ENCODE results near the gene SH2B2. TPM values are rescaled to one million over a fixed set of nuclear protein-coding genes. Genes with fewer than 3 reads are reported as not detected.

Gene SH2B2
- total RNA-seq, 2 experiments from 2014 or later: 0.77 to 0.95 TPM

DNA sequence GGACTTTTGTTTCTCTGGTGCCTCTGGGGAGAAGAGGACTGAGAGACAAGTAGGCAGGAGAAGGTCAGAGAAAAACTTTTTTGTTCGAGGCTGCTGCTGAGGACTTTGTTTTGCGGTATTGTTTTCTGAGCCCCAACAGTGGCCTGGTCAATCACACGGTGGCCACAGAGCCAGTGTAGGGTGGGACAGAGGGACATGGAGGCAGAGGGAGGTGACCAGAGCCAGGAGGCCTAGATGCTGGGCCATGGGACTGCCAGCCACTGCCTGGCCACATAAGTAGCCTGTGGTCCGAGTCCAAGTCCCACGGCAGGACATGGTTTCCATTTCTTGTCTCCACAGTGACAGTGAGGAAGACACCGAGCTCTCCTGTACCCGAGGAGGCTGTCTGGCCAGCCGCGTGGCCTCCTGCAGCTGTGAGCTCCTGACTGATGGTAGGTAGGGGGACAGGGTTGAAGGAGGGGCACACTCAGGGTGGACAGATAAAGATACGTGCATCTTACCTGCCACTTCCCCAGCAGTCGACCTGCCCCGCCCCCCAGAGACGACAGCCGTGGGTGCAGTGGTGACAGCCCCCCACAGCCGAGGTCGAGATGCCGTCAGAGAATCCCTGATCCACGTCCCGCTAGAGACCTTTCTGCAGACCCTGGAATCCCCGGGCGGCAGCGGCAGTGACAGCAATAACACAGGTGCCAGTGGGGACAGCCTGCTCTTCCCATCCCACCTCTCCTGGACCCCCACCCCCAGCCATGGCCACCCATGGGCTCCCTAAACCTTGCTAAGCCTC lies 27.5 kb downstream of the SH2B2 start:
- ATAC-seq (ENCODE audit: poor library complexity) (no peak), DNase-seq (no peak)
- no peaks in the 10 kb centered on the region for H3K36me3 ChIP-seq (ENCODE audit: insufficient read depth, low read length)
- TF ChIP-seq, protein P1, sequence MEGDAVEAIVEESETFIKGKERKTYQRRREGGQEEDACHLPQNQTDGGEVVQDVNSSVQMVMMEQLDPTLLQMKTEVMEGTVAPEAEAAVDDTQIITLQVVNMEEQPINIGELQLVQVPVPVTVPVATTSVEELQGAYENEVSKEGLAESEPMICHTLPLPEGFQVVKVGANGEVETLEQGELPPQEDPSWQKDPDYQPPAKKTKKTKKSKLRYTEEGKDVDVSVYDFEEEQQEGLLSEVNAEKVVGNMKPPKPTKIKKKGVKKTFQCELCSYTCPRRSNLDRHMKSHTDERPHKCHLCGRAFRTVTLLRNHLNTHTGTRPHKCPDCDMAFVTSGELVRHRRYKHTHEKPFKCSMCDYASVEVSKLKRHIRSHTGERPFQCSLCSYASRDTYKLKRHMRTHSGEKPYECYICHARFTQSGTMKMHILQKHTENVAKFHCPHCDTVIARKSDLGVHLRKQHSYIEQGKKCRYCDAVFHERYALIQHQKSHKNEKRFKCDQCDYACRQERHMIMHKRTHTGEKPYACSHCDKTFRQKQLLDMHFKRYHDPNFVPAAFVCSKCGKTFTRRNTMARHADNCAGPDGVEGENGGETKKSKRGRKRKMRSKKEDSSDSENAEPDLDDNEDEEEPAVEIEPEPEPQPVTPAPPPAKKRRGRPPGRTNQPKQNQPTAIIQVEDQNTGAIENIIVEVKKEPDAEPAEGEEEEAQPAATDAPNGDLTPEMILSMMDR (IDR thresholded peaks at IDR 0.05): no peak
- ChIA-PET POLR2A (no interaction called here), CTCF (no interaction called here)
- Mint-ChIP-seq H3K4me3 (no peak overlapping the region), H3K36me3 (ENCODE audit: low read depth) (no peaks in the 10 kb centered on the region), H3K27me3 (no peaks in the 10 kb centered on the region), H3K9me3 (no peaks in the 10 kb centered on the region), H3K27ac (no peak overlapping the region), H3K4me1 (ENCODE audit: low read depth) (no peaks in the 10 kb centered on the region)
- H3K27ac ChIP-seq (ENCODE audit: low read depth in 1 of 2, low read length in 2 of 2): no peak overlapping the region
- H3K4me3 ChIP-seq (ENCODE audit: low read length): no peak overlapping the region
- H3K9me3 ChIP-seq (ENCODE audit: control insufficient read depth in 1 of 2, insufficient read depth in 1 of 2, low read length in 2 of 2): no peaks in the 10 kb centered on the region
- intact Hi-C loops (cut with DNase I, micrococcal nuclease): no loop called here
- H3K27me3 ChIP-seq (ENCODE audit: control insufficient read depth in 1 of 2, insufficient read depth in 2 of 2, low read length in 2 of 2): no peaks in the 10 kb centered on the region
- no peaks in the 10 kb centered on the region for H3K4me1 ChIP-seq (ENCODE audit: insufficient read depth, low read length)

DNA sequence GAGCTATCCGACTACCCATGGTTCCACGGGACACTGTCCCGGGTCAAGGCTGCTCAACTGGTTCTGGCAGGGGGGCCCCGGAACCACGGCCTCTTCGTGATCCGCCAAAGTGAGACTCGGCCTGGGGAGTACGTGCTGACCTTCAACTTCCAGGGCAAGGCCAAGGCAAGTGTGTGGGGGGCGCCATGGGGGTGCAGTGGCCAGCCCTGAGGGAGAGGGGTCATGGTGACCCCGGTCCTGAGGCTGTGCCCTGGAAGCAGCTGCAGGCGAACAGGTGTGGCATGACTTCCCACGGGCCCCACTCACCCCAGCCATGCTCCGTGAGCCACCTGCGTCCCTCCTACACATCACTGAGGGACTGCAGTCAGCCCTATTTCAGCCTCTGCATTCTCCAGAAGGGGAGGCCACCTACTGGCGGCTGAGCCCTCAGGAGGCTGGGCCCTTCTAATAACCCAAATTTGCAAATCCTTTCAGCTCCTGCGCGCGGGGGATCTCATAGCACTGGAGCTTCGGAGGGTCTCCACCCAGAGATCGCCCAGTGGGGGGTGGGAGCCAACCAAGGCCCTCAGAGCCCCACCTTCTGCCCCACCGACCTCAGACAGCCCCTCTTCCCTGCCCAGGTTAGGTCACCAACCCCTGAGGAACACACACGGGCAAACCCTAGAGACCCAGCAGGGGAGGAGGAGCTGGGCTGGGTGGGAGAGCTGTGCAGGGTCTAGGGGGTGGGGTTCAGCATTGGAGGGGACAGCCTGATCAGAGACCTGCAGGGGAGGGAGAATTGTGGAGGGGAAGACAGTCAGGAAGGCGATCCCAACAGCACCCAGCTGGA lies 30.8 kb downstream of the SH2B2 start:
- peaks cover 0 to 5% of the 10 kb centered on the region in 2 experiments for H3K9me3 ChIP-seq (ENCODE audit: control insufficient read depth in 1 of 2, insufficient read depth in 1 of 2, low read length in 2 of 2)
- no peaks in the 10 kb centered on the region for H3K36me3 ChIP-seq (ENCODE audit: insufficient read depth, low read length)
- H3K27ac ChIP-seq (ENCODE audit: low read depth in 1 of 2, low read length in 2 of 2): no peak overlapping the region
- no peaks in the 10 kb centered on the region for H3K4me1 ChIP-seq (ENCODE audit: insufficient read depth, low read length)
- CTCF ChIA-PET: no interaction called here
- Mint-ChIP-seq H3K27ac (no peak overlapping the region), H3K4me1 (ENCODE audit: low read depth) (no peaks in the 10 kb centered on the region), H3K9me3 (no peaks in the 10 kb centered on the region), H3K36me3 (ENCODE audit: low read depth) (no peaks in the 10 kb centered on the region), H3K4me3 (no peak overlapping the region), H3K27me3 (peaks cover 18% of the 10 kb centered on the region)
- TF ChIP-seq, protein P1 (IDR thresholded peaks at IDR 0.05): no peak
- POLR2A ChIA-PET: no interaction called here
- intact Hi-C loops (cut with DNase I, micrococcal nuclease): no loop called here
- ATAC-seq (ENCODE audit: poor library complexity): no peak
- H3K4me3 ChIP-seq (ENCODE audit: low read length): no peak overlapping the region
- peaks cover 0 to 6% of the 10 kb centered on the region in 2 experiments for H3K27me3 ChIP-seq (ENCODE audit: control insufficient read depth in 1 of 2, insufficient read depth in 2 of 2, low read length in 2 of 2)
- DNase-seq: no peak

DNA sequence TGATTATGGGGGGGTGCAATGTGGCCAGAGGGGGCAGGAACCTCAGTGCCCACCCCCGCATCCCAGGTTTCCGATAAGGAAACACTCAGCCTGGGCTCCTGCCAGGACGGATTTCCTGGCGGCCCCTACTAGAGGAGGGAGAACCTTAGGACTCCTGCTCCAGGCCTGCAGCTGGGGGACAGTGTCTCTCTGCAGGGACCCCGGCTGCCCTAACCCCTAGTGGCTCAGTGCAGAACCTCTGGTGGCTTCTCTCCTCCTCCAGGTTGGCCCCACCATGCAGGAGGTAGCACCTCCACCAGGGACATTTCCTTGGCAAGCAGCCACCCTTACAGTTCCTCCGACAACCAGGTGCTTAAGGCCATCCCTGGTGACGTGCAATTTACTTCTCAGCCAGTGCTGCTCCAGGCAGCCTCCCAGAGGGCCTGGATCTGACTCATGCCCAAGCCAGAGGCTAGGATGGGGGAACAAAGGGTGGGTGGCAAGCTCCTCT lies 31.9 kb downstream of the SH2B2 start:
- Histone ChIP-seq H3K4me3 (ENCODE audit: low read length) (no peak overlapping the region), H3K4me1 (ENCODE audit: insufficient read depth, low read length) (no peaks in the 10 kb centered on the region), H3K27me3 (ENCODE audit: control insufficient read depth in 1 of 2, insufficient read depth in 2 of 2, low read length in 2 of 2) (peaks cover 4 to 6% of the 10 kb centered on the region in 2 experiments), H3K27ac (ENCODE audit: low read depth in 1 of 2, low read length in 2 of 2) (no peak overlapping the region), H3K36me3 (ENCODE audit: insufficient read depth, low read length) (no peaks in the 10 kb centered on the region), H3K9me3 (ENCODE audit: control insufficient read depth in 1 of 2, insufficient read depth in 1 of 2, low read length in 2 of 2) (peaks cover 0 to 5% of the 10 kb centered on the region in 2 experiments)
- CTCF ChIA-PET: no interaction called here
- H3K9me3 Mint-ChIP-seq: no peaks in the 10 kb centered on the region
- POLR2A ChIA-PET: no interaction called here
- no peak overlapping the region for H3K27ac Mint-ChIP-seq
- no peaks in the 10 kb centered on the region for H3K4me1 Mint-ChIP-seq (ENCODE audit: low read depth)
- no peak overlapping the region for H3K4me3 Mint-ChIP-seq
- ATAC-seq (ENCODE audit: poor library complexity) (no peak), DNase-seq (no peak)
- H3K36me3 Mint-ChIP-seq (ENCODE audit: low read depth): no peaks in the 10 kb centered on the region
- intact Hi-C loops (cut with DNase I, micrococcal nuclease): no loop called here
- TF ChIP-seq, protein P1 (IDR thresholded peaks at IDR 0.05): no peak
- H3K27me3 Mint-ChIP-seq: peaks cover 26% of the 10 kb centered on the region
